HK-2 (cell line): ENCODE results near the gene SEPHS1.
"Not testable (repeated sequence)": the region's sequence is repeated elsewhere in the genome, so short reads cannot be mapped to it uniquely, and the experiment has no call there.

Experiments used
- DNase-seq: peaks from one replicate; pipeline ENCODE4 v3.0.0-alpha.2; 2018; ENCODE audit not compliant: unreplicated experiment

The SEPHS1 gene

DNA sequence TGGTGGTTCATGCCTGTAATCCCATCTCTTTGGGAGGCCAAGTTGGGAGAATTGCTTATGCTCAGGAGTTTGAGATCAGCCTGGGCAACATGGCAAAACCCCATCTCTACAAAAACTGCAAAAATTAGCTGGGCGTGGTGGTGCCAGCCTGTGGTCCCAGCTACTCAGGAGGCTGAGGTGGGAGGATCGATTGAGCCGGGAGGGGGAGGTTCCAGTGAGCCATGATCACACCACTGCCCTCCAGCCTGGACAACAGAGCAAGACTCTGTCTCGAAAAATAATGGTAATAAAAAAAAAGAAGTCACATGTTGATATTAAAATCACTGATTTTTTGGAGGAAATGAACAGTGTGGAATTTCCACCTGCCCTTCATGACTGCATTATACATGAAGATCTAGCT, 64.0 kb downstream of the SEPHS1 start:
- DNase-seq, result no peak

DNA sequence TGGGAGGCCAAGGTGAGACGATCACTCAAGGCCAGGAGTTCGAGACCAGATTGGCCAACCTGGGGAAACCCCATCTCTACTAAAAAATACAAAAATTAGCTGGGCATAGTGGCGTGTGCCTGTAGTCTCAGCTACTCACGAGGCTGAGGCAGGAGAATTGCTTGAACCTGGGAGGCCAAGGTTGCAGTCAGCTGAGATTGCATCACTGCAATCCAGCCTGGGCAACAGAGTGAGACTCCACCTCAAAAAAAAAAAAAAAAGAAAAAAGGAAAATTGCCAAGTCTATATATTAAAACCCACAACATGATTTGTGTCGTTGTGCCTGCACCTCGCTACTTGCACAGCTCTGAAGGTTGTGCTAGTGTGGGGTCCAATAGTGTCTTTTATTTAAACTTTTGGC, 65.7 kb downstream of the SEPHS1 start:
- not testable (repeated sequence) for DNase-seq

DNA sequence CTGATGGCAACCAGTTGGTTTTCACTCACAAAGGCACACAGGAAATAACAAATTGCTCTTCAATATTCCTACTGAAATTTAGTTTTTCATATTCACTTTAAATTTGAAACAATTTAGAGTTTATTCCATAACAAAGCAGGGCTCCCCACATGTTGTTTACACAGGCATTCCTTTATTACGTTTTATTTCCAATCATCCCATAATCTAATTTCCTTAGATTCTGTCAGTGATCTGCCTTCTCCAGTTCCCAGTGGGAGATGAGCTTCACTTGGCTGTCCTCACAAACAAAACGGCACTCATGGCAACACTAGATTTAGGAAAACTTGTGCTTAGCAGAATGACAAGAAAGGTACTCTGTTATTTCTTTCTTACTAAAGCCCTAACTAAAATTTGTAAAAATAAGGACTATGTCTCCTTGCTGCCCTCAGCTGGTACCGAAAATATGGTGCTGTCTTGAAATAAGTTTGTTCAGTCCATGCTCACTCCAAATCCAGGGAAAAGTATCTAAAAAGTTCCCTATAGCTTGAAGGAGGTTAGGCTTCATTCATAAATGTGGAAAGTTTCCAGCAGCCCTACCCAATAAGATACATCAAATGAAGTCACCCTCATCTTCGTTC, 71.2 kb downstream of the SEPHS1 start:
- no peak for DNase-seq

DNA sequence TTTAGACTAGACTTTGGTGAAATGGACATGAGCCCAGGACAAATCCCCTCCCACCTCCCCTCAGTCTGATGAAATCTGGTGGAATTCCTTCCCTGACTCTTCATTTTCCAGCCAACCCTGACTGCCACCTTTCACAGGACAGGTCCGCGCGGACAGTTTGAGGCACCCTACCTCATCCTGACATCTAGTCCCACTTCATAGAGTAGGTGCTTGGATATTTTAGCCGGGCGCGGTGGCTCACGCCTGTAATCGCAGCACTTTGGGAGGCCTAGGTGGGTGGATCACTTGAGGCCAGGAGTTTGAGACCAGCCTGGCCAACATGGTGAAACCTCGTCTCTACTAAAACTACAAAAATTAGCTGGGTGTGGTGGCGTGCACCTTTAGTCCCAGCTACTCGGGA, 71.9 kb downstream of the SEPHS1 start:
- not testable (repeated sequence) for DNase-seq

DNA sequence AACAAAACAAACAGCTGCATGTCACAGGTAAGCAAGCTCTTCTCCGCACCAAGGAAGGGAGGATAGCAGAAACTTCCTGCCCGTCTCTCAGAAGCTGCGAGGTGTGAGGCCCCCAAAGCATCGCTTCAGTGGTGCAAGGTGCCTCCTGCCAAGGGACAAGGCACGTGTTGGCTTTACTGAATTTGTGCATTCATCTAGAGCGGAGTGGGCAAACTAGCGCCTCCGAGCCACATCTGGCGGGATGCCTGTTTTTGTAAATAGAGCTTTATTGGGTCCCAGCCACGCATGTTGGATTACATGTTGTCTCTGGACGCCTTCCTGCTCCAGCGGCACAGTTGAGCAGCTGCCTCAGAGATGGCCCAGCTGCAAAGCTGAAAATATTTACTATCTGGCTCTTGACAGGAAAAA, 75.9 kb downstream of the SEPHS1 start:
- no peak for DNase-seq

DNA sequence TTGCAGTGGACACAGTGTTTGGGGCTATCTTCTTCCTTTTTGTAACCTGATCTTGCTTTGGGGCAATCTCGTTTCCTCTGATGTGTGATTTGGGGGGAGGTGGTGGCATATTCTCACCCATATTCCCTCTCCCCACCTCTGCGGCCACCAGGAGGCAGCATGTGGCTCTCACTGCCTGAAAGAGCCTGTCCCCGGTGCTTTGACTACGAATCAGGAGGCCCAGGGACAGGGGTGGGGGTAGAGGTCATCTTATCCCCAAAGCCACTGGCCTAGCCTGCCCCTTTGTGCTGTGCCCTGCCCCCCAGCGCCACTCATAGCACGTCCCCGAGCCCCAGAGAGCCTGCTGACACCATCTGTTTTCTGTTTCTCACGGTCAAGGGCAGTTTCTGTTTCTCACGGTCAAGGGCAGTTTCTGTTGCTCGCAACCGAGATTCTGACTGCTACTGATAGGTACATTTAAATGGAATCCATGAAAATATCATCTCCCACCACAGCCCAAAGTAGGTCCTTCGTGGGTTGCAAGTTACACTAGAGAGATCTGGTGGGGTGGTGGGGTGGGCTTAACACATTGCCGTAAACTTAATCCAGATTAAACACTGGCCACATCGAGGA, 76.4 kb downstream of the SEPHS1 start:
- peak; percentile 7 for DNase-seq

DNA sequence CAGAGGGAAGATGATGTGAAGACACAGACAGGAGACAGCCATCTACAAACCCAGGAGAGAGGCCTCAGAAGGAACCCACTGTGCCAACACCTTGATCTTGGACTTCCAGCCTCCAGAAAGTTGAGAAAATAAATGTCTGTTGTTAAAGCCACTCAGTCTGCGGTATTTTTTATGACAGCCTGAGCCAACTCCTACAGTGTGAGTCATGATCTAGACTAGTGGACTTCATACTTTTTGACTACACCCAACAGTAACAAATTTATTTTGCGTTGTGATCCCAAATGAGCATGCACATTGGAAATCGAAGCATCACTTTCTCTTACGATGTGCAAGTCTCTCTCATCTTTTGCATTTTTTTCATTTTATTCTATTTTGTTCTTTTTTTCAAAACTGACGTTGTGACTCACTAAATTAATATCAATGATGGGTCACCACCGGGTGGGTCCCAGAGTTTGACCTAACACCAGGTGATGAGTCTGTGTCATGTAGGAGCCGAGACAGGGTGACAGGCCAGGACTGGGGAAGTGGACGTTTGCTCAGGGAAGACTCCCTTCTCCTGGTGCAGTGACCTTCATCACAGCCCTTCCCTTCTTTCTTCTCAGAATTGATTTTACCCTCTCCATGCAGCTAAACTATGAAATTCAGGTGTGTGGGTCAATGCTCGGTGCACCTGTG, 77.1 kb downstream of the SEPHS1 start:
- no peak for DNase-seq

DNA sequence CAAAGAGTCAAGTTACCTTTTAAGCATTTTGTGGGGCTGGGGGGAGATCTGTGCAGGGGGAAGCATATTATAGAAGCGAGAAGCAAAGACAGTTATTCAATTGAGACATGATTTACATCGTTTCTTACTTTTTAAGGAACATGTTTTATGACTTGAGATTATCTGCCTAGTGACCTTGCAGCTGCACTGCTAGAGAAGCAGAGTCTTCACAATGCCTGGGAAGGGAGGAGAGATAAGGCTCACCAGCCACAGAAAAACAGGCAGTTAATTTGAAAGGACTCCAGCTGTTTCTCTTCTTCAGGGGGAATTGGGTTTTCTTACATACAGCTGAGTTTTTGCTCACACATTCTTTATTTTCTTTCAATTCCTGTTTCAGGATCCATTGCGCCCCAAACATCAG, 79.3 kb downstream of the SEPHS1 start:
- no peak for DNase-seq

DNA sequence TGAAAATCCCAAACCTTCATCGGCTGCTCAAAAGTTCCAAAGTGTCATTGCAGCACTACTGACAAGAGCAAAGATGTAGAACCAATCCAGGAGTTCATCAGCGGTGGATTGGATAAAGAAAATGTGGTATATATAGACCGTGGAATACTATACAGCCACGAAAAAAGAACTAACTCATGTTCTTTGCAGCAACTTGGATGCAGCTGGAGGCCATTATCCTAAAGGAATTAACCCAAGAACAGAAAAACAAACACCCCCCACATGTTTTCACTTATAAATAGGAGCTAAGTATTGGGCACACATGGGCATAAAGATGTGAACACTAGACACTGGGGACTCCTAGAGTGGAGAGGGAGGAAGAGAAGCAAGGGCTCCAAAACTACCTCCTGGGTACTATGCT, 79.8 kb downstream of the SEPHS1 start:
- DNase-seq, result no peak
